Measurements from ENCODE around the gene CSF2RB.
A peak's percentile ranks its signal among the peaks of the same experiment; 100 is the strongest.

CSF2RB gene

DNA sequence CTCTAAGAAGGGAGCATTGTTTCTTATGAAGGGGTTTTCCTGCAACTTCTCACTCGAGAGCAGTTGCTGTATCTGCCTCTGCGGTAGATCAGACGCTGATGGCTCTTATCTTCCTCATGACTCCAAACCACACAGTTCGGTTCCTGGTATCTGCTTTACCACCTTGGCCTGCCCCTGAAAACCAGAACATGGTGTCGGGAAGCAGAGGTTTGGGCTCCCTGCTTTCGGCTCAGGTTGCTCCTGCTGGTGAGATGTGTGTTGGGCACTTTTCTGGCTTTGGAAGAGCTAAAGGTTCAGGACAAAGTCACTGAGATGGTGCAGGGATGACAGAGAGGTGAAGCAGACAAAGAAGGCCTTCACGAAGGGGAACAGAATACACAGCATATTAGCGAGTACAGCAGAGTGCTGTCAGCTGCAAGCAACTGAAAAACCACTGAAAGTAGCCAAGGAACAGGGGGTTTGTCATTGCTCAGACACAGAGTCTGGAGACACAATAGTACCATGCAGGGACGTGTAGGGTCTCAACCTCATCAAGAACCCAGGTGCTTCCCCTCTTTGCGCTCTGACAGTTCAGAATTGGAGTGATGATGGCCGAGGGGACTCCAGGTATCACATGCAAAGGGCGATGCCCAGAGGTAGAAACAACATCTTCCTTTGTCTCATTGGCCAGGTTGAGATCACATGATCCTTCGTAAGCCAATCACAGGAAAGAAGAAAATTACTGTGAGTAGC, 11.9 kb upstream of the CSF2RB start:
- no peak for TF ChIP-seq CTCF (IDR thresholded peaks at IDR 0.05)

GRCh38 chr22:36902143-36902926, 11.1 kb upstream of the CSF2RB start:
- TF ChIP-seq CTCF (IDR thresholded peaks at IDR 0.05): no peak

GRCh38 chr22:36904260-36904880, 9.1 kb upstream of the CSF2RB start:
- peak; percentile 26; the same call in 1 of the 2 replicates for TF ChIP-seq CTCF (IDR thresholded peaks at IDR 0.05)

GRCh38 chr22:36907253-36908195, 5.9 kb upstream of the CSF2RB start:
- no peak for TF ChIP-seq CTCF (IDR thresholded peaks at IDR 0.05)

- TF ChIP-seq CTCF (IDR thresholded peaks at IDR 0.05): no peak
Observed at GRCh38 chr22:36910461-36910860, 3.0 kb upstream of the CSF2RB start.

DNA sequence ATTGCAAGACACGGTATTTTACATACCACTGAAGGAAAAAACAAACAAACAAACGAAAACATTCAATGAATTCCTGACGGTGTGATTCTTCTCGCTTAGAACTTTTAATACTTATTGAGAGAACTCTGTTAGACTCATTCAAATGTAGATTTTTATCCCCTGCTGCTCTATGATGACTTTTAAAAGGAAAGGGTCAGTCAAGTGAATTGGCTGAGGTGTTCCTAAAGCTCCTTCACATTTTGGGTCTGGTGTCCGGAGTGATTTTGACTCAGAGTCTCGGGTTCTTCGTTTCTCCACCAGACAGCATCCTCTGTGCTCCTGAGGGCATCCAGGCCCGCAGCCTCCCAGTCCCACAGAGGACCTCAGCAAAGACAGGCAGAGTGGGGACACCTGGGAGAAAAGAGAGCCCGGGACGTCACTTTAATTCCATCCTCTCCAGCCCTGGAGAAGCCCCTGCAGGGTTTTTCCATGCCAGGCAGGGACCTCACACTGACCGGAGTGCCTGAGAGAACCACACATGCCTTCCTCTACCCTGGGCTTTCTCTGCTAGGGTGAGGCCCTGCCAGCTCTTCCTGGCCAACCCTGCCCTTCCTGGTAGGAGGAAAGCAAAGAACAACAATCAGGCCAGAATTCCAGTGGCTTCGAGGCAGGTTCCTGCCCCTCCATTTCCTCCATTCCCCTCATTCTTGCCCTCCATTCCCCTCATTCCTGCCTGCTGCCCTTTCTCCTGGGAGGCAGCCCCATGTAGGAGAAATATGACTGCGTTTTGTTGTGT, 1.4 kb upstream of the CSF2RB start:
- no peak for TF ChIP-seq CTCF (IDR thresholded peaks at IDR 0.05)

All from LNCAP (cell line).